SK-N-SH (cell line): ENCODE measurements around the gene CPAMD8. TPM values are rescaled to one million over a fixed set of nuclear protein-coding genes. Genes with fewer than 3 reads are reported as not detected.

Experiments used
- CTCF ChIA-PET: fragments of 300-600, 350-600 bp; formaldehyde crosslinking; extraction: SDS; loops from one replicate; lab custom pipeline; 2021; lab: Yijun Ruan, JAX
- POLR2A ChIA-PET: fragments of 350-600 bp; sonication (Branson Sonifier 250); formaldehyde crosslinking; extraction: SDS; loops from one replicate; lab custom pipeline; 2020; ENCODE audit warnings: antibody characterized with exemption, inconsistent platforms; lab: Yijun Ruan, JAX
- DNase-seq: peaks from one replicate; pipeline ENCODE4 v3.0.0; 2012
- H2AFZ ChIP-seq: fragments of 200-600 bp; sonication (generic); 2 replicates; pipeline ENCODE4 v1.8.1; 2016; ENCODE audit warnings: antibody characterized with exemption, mild to moderate bottlenecking, low read depth
- H3F3A ChIP-seq: fragments of 200-600 bp; sonication (generic); replicated peaks from 2 replicates; pipeline ENCODE3; 2016; ENCODE audit warnings: antibody characterized with exemption, mild to moderate bottlenecking; ENCODE audit not compliant: insufficient read depth
- H3K27ac ChIP-seq, 2 experiments: fragments of 200-500 bp in 1 of 2; fragments of 200-600 bp in 1 of 2; sonication (Bioruptor generic) in 1 of 2; sonication (generic), shearing (Covaris generic) in 1 of 2; 2 replicates each; pipeline versions ENCODE4 v1.5.1 to v1.6.1; 2014 to 2016; ENCODE audit warnings: low read depth in 2 of 2, inconsistent platforms in 1 of 2, low read length in 1 of 2, mild to moderate bottlenecking in 1 of 2, mixed read lengths in 1 of 2
- H3K27me3 ChIP-seq: fragments of 200-600 bp; sonication (generic), shearing (Covaris generic); 2 replicates; pipeline ENCODE4 v1.6.1; 2016; ENCODE audit warnings: mixed run types; ENCODE audit not compliant: insufficient read depth
- H3K36me3 ChIP-seq, 2 experiments: fragments of 200-500 bp in 1 of 2; fragments of 200-600 bp in 1 of 2; sonication (Bioruptor generic) in 1 of 2; sonication (generic) in 1 of 2; replicated peaks in 1 of 2; 2 replicates each; pipeline versions ENCODE3 to v1.5.1; 2014 to 2016; ENCODE audit warnings: low read length in 1 of 2, mild to moderate bottlenecking in 1 of 2; ENCODE audit not compliant: insufficient read depth in 2 of 2, control insufficient read depth in 1 of 2
- H3K4me1 ChIP-seq, 2 experiments: fragments of 200-500 bp in 1 of 2; fragments of 200-600 bp in 1 of 2; sonication (Bioruptor generic) in 1 of 2; sonication (generic), shearing (Covaris generic) in 1 of 2; 2 replicates each; pipeline versions ENCODE4 v1.5.1 to v1.6.1; 2014 to 2016; ENCODE audit warnings: low read depth in 1 of 2, low read length in 1 of 2, mixed run types in 1 of 2; ENCODE audit not compliant: insufficient read depth in 2 of 2, control insufficient read depth in 1 of 2
- H3K4me2 ChIP-seq: fragments of 200-600 bp; sonication (generic), shearing (Covaris generic); 2 replicates; pipeline ENCODE4 v1.6.1; 2017; ENCODE audit warnings: mixed run types
- H3K4me3 ChIP-seq, 2 experiments: fragments of 200-500 bp in 1 of 2; fragments of 200-600 bp in 1 of 2; sonication (Bioruptor generic) in 1 of 2; sonication (generic), shearing (Covaris generic) in 1 of 2; 2 replicates each; pipeline versions ENCODE4 v1.5.1 to v1.8.1; 2014 to 2016; ENCODE audit warnings: low read depth in 2 of 2, inconsistent platforms in 1 of 2, low read length in 1 of 2, mild to moderate bottlenecking in 1 of 2, mixed read lengths in 1 of 2, moderate library complexity in 1 of 2
- H3K79me2 ChIP-seq: fragments of 200-600 bp; sonication (generic); 2 replicates; pipeline ENCODE4 v1.8.1; 2017; ENCODE audit warnings: mild to moderate bottlenecking; ENCODE audit not compliant: insufficient read depth
- H3K9ac ChIP-seq: fragments of 200-600 bp; sonication (generic); 2 replicates; pipeline ENCODE4 v1.6.1; 2017; ENCODE audit warnings: mixed run types
- H3K9me2 ChIP-seq: fragments of 200-600 bp; sonication (generic); 2 replicates; pipeline ENCODE4 v1.6.1; 2017; ENCODE audit warnings: mixed run types
- H3K9me3 ChIP-seq: fragments of 200-600 bp; sonication (generic); 2 replicates; pipeline ENCODE4 v1.6.1; 2017; ENCODE audit warnings: mixed run types, mild to moderate bottlenecking, moderate library complexity
- H4K20me1 ChIP-seq: fragments of 200-600 bp; sonication (generic); 2 replicates; pipeline ENCODE4 v1.6.1; 2017; ENCODE audit warnings: mild to moderate bottlenecking, mixed run types; ENCODE audit not compliant: insufficient read depth
- CHD2 ChIP-seq: fragments of 150-350 bp; IDR thresholded peaks from 2 replicates; pipeline ENCODE4 v1.6.1; 2018; ENCODE audit warnings: low read length; ENCODE audit not compliant: partially characterized antibody
- ELF1 ChIP-seq: IDR thresholded peaks from 2 replicates; pipeline ENCODE4 v1.4.0; 2012
- FOXM1 ChIP-seq: IDR thresholded peaks from 2 replicates; pipeline ENCODE4 v1.4.0; 2012; ENCODE audit warnings: low read depth, mild to moderate bottlenecking
- GABPA ChIP-seq: IDR thresholded peaks from 2 replicates; pipeline ENCODE4 v1.4.0; 2012; ENCODE audit warnings: low read depth, mild to moderate bottlenecking
- JUND ChIP-seq: IDR thresholded peaks from 2 replicates; pipeline ENCODE4 v1.4.0; 2012
- MEF2A ChIP-seq: IDR thresholded peaks from 2 replicates; pipeline ENCODE4 v1.4.0; 2012; ENCODE audit warnings: low read depth, borderline replicate concordance
- MXI1 ChIP-seq: IDR thresholded peaks from 2 replicates; pipeline ENCODE4 v1.6.1; 2012; ENCODE audit warnings: mild to moderate bottlenecking, low read depth, low read length, improper control_type of control experiment
- NFIC ChIP-seq: IDR thresholded peaks from 2 replicates; pipeline ENCODE4 v1.4.0; 2012; ENCODE audit warnings: borderline replicate concordance
- RFX5 ChIP-seq: IDR thresholded peaks from 2 replicates; pipeline ENCODE4 v1.6.1; 2012; ENCODE audit warnings: mild to moderate bottlenecking, improper control_type of control experiment, low read length
- SIN3A ChIP-seq: IDR thresholded peaks from 2 replicates; pipeline ENCODE4 v1.6.1; 2012; ENCODE audit warnings: low read depth, mild to moderate bottlenecking, low read length, moderate library complexity, borderline replicate concordance
- SMC3 ChIP-seq: IDR thresholded peaks from 2 replicates; pipeline ENCODE4 v1.6.1; 2012; ENCODE audit warnings: low read depth, low read length, improper control_type of control experiment
- TAF1 ChIP-seq: IDR thresholded peaks from 2 replicates; pipeline ENCODE4 v1.6.1; 2012; ENCODE audit warnings: low read depth, mild to moderate bottlenecking, low read length, moderate library complexity, borderline replicate concordance
- TCF12 ChIP-seq: IDR thresholded peaks from 2 replicates; pipeline ENCODE4 v1.4.0; 2012
- YY1 ChIP-seq: IDR thresholded peaks from 2 replicates; pipeline ENCODE4 v1.4.0; 2012; ENCODE audit warnings: low read depth, mild to moderate bottlenecking
- WGBS: methylation state at CpG from one replicate; pipeline ENCODE4 v1.1.6; 2017; ENCODE audit warnings: low lambda C conversion rate; 5-methylcytosine and 5-hydroxymethylcytosine counted together
- polyA plus RNA-seq, 3 experiments: library from polyadenylated mRNA; depleted of rRNA; stranded (reverse); fragments of >200 nt; gene quantifications; 2 replicates each; pipeline ENCODE4 v1.2.3, GENCODE V29; 2012
- TF ChIP-seq, protein P1 (sequence below): IDR thresholded peaks from 2 replicates; pipeline ENCODE4 v1.4.0; 2012; ENCODE audit warnings: low read depth
- TF ChIP-seq, protein P2 (sequence below): fragments of 150-350 bp; IDR thresholded peaks from 2 replicates; pipeline ENCODE4 v1.6.1; 2017; ENCODE audit warnings: antibody characterized with exemption, low read length, low read depth, borderline replicate concordance
- TF ChIP-seq, protein P3 (sequence below): IDR thresholded peaks from 2 replicates; pipeline ENCODE4 v1.4.0; 2012; ENCODE audit warnings: low read depth, borderline replicate concordance
- TF ChIP-seq, protein P4 (sequence below): IDR thresholded peaks from 2 replicates; pipeline ENCODE4 v1.4.0; 2012; ENCODE audit warnings: low read depth, borderline replicate concordance
- TF ChIP-seq, protein P5 (sequence below): fragments of 200-600 bp; sonication (generic); IDR thresholded peaks from 2 replicates; pipeline ENCODE4 v1.6.1; 2017; ENCODE audit warnings: antibody characterized with exemption, mild to moderate bottlenecking, moderate library complexity
- TF ChIP-seq, protein P6 (sequence below): IDR thresholded peaks from 2 replicates; pipeline ENCODE4 v1.6.1; 2012; ENCODE audit warnings: mild to moderate bottlenecking, low read depth, low read length, moderate library complexity

The CPAMD8 gene
- polyA plus RNA-seq, 1 of the 3 experiments (the other 2 are of a cell fraction), result 1.2 TPM

DNA sequence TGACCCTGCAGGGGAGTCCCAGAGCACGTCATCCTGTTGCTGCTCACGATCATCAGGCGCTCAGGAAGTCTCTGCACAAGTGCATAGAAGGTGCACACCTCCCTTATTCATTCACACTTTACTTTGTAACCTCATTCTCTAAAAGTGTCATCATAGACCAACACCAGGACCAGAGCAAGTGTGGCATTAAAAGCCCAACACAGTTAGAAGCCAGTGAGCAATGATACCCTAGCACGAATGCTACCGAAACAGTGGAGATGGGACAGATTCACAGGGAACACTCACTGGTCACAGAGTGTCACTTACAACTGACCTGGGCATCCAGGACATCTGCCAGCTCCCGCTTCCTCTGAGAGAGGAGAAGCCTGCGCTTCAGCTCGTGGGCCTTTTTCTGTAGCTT lies 31.6 kb upstream of the CPAMD8 start:
- Histone ChIP-seq H2AFZ (no peak overlapping the region), H3K79me2 (peaks cover 8% of the 10 kb centered on the region), H3K4me3 (no peak overlapping the region), H3K27ac (no peak overlapping the region), H3K36me3 (peaks cover 19 to 41% of the 10 kb centered on the region in 2 experiments), H3K4me2 (no peak overlapping the region), H3K27me3 (no peaks in the 10 kb centered on the region), H3F3A (no peaks in the 10 kb centered on the region), H3K9me3 (no peaks in the 10 kb centered on the region), H3K9ac (no peak overlapping the region), H4K20me1 (no peaks in the 10 kb centered on the region), H3K9me2 (no peaks in the 10 kb centered on the region), H3K4me1 (no peaks in the 10 kb centered on the region)
- no peak for DNase-seq
- 97% methylated on average over 8 of the region's 8 CpGs for WGBS
- ChIA-PET POLR2A (no interaction called here), CTCF (interaction anchor here (1.2 kb wide), 1 partner anchor 344 kb away, joined by 3 read pairs; no protein-coding TSS in a partner anchor)
- TF ChIP-seq, protein P1, sequence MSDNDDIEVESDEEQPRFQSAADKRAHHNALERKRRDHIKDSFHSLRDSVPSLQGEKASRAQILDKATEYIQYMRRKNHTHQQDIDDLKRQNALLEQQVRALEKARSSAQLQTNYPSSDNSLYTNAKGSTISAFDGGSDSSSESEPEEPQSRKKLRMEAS, result no peak
- no peak for TF ChIP-seq GABPA
- TF ChIP-seq JUND, result no peak
- TF ChIP-seq, protein P2, sequence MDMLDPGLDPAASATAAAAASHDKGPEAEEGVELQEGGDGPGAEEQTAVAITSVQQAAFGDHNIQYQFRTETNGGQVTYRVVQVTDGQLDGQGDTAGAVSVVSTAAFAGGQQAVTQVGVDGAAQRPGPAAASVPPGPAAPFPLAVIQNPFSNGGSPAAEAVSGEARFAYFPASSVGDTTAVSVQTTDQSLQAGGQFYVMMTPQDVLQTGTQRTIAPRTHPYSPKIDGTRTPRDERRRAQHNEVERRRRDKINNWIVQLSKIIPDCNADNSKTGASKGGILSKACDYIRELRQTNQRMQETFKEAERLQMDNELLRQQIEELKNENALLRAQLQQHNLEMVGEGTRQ, result no peak
- TF ChIP-seq, protein P3, sequence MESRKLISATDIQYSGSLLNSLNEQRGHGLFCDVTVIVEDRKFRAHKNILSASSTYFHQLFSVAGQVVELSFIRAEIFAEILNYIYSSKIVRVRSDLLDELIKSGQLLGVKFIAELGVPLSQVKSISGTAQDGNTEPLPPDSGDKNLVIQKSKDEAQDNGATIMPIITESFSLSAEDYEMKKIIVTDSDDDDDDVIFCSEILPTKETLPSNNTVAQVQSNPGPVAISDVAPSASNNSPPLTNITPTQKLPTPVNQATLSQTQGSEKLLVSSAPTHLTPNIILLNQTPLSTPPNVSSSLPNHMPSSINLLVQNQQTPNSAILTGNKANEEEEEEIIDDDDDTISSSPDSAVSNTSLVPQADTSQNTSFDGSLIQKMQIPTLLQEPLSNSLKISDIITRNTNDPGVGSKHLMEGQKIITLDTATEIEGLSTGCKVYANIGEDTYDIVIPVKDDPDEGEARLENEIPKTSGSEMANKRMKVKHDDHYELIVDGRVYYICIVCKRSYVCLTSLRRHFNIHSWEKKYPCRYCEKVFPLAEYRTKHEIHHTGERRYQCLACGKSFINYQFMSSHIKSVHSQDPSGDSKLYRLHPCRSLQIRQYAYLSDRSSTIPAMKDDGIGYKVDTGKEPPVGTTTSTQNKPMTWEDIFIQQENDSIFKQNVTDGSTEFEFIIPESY, result no peak
- TF ChIP-seq ELF1, result no peak
- no peak for TF ChIP-seq RFX5
- TF ChIP-seq, protein P4, sequence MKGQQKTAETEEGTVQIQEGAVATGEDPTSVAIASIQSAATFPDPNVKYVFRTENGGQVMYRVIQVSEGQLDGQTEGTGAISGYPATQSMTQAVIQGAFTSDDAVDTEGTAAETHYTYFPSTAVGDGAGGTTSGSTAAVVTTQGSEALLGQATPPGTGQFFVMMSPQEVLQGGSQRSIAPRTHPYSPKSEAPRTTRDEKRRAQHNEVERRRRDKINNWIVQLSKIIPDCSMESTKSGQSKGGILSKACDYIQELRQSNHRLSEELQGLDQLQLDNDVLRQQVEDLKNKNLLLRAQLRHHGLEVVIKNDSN, result no peak
- no peak for TF ChIP-seq FOXM1
- TF ChIP-seq NFIC, result no peak
- no peak for TF ChIP-seq CHD2
- TF ChIP-seq, protein P5, sequence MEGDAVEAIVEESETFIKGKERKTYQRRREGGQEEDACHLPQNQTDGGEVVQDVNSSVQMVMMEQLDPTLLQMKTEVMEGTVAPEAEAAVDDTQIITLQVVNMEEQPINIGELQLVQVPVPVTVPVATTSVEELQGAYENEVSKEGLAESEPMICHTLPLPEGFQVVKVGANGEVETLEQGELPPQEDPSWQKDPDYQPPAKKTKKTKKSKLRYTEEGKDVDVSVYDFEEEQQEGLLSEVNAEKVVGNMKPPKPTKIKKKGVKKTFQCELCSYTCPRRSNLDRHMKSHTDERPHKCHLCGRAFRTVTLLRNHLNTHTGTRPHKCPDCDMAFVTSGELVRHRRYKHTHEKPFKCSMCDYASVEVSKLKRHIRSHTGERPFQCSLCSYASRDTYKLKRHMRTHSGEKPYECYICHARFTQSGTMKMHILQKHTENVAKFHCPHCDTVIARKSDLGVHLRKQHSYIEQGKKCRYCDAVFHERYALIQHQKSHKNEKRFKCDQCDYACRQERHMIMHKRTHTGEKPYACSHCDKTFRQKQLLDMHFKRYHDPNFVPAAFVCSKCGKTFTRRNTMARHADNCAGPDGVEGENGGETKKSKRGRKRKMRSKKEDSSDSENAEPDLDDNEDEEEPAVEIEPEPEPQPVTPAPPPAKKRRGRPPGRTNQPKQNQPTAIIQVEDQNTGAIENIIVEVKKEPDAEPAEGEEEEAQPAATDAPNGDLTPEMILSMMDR, result no peak
- TF ChIP-seq MEF2A, result no peak
- no peak for TF ChIP-seq MXI1
- TF ChIP-seq TAF1, result no peak
- TF ChIP-seq SIN3A, result no peak
- no peak for TF ChIP-seq YY1
- TF ChIP-seq, protein P6, sequence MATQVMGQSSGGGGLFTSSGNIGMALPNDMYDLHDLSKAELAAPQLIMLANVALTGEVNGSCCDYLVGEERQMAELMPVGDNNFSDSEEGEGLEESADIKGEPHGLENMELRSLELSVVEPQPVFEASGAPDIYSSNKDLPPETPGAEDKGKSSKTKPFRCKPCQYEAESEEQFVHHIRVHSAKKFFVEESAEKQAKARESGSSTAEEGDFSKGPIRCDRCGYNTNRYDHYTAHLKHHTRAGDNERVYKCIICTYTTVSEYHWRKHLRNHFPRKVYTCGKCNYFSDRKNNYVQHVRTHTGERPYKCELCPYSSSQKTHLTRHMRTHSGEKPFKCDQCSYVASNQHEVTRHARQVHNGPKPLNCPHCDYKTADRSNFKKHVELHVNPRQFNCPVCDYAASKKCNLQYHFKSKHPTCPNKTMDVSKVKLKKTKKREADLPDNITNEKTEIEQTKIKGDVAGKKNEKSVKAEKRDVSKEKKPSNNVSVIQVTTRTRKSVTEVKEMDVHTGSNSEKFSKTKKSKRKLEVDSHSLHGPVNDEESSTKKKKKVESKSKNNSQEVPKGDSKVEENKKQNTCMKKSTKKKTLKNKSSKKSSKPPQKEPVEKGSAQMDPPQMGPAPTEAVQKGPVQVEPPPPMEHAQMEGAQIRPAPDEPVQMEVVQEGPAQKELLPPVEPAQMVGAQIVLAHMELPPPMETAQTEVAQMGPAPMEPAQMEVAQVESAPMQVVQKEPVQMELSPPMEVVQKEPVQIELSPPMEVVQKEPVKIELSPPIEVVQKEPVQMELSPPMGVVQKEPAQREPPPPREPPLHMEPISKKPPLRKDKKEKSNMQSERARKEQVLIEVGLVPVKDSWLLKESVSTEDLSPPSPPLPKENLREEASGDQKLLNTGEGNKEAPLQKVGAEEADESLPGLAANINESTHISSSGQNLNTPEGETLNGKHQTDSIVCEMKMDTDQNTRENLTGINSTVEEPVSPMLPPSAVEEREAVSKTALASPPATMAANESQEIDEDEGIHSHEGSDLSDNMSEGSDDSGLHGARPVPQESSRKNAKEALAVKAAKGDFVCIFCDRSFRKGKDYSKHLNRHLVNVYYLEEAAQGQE, result no peak
- TF ChIP-seq TCF12, result no peak
- TF ChIP-seq SMC3, result no peak
